ENCODE measurements around the gene MUC20. TPM values are rescaled to one million over a fixed set of nuclear protein-coding genes. Genes with fewer than 3 reads are reported as not detected.
"Not testable (repeated sequence)": the region's sequence is repeated elsewhere in the genome, so short reads cannot be mapped to it uniquely, and the experiment has no call there.

MUC20 gene
- total RNA-seq, 1 donor from 2014 or later: 0.17 TPM

DNA sequence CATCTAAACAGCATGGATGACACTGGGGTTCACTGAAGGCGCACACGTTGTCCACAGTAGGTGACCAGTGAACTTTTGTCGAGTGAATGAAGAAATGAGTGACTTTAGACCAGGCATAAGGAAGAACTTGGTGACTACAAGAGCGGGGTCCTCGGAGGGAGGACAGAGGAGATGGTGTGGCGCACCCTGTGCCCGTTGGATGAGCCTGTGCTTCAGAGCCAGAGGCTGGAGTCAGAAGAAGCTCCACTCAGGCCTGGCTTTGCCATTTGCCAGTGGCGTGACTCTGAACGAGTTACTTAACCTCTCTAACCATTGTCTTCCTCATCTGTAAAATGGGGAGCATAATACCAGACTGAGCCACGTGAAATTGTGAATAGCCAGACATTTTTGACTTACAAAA, 48.8 kb downstream of the MUC20 start:
- Histone ChIP-seq H3K4me3 (no peak overlapping the region), H2AFZ (replicated peaks) (no peak overlapping the region), H3K4me1 (no peaks in the 10 kb centered on the region), H3K27ac (no peak overlapping the region), H3K36me3 (no peaks in the 10 kb centered on the region), H3K27me3 (no peaks in the 10 kb centered on the region), H3K79me2 (ENCODE audit: low read depth) (no peaks in the 10 kb centered on the region), H3K9ac (no peak overlapping the region), H4K20me1 (ENCODE audit: low read depth) (no peaks in the 10 kb centered on the region), H3F3A (ENCODE audit: low read depth) (no peaks in the 10 kb centered on the region), H3K4me2 (no peak overlapping the region), H3K9me3 (ENCODE audit: low read depth) (no peaks in the 10 kb centered on the region)
- Mint-ChIP-seq H3K27me3 (ENCODE audit: insufficient read depth, low read depth) (no peaks in the 10 kb centered on the region), H3K4me1 (no peaks in the 10 kb centered on the region), H3K36me3 (no peaks in the 10 kb centered on the region), H3K27ac (no peak overlapping the region), H3K9me3 (peaks cover 6% of the 10 kb centered on the region), H3K4me3 (no peak overlapping the region)
- no peak for TF ChIP-seq EZH2 (IDR thresholded peaks at IDR 0.05)
- TF ChIP-seq EZH2phosphoT487 (IDR thresholded peaks at IDR 0.05): no peak
- TF ChIP-seq, protein P1, sequence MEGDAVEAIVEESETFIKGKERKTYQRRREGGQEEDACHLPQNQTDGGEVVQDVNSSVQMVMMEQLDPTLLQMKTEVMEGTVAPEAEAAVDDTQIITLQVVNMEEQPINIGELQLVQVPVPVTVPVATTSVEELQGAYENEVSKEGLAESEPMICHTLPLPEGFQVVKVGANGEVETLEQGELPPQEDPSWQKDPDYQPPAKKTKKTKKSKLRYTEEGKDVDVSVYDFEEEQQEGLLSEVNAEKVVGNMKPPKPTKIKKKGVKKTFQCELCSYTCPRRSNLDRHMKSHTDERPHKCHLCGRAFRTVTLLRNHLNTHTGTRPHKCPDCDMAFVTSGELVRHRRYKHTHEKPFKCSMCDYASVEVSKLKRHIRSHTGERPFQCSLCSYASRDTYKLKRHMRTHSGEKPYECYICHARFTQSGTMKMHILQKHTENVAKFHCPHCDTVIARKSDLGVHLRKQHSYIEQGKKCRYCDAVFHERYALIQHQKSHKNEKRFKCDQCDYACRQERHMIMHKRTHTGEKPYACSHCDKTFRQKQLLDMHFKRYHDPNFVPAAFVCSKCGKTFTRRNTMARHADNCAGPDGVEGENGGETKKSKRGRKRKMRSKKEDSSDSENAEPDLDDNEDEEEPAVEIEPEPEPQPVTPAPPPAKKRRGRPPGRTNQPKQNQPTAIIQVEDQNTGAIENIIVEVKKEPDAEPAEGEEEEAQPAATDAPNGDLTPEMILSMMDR (IDR thresholded peaks at IDR 0.05): no peak
- no peak for DNase-seq (ENCODE audit: low spot score)

DNA sequence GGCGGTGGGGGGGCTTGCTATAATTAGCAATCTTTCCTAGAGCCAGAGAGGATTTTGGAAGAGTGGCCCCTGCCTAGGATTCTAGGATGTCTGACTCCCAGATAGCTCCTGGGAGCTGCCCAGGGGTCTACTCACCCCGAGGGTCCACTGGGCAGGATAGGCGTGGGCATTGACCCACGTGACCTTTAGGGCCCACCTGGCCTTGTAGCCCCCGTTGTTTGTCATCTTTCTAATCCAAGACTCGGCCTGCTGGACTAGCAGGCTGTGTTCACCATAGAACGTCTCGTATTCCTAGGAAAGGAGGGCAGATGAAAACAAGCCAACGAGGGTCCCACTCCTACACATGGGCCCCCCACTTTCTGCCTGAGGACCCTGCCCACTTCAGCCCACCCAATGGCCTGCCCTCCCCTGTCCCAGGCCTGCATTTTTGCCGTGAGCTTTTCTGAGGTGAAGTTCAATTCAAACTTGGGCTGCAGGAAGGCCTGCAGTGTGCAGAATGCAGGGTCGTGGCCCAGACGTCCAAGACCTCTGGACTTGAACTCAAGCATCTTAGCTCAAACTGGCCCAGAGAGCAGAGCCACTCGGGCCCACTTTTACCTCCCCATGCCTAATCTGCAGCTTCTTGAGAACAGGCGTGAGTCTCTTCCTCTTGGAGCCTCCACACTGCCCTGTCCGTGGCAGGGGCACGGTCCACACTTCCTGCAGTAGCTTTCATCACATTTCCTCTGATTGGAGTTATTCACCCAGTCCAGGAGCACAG, 49.5 kb downstream of the MUC20 start:
- H3K4me3 ChIP-seq: no peak overlapping the region

DNA sequence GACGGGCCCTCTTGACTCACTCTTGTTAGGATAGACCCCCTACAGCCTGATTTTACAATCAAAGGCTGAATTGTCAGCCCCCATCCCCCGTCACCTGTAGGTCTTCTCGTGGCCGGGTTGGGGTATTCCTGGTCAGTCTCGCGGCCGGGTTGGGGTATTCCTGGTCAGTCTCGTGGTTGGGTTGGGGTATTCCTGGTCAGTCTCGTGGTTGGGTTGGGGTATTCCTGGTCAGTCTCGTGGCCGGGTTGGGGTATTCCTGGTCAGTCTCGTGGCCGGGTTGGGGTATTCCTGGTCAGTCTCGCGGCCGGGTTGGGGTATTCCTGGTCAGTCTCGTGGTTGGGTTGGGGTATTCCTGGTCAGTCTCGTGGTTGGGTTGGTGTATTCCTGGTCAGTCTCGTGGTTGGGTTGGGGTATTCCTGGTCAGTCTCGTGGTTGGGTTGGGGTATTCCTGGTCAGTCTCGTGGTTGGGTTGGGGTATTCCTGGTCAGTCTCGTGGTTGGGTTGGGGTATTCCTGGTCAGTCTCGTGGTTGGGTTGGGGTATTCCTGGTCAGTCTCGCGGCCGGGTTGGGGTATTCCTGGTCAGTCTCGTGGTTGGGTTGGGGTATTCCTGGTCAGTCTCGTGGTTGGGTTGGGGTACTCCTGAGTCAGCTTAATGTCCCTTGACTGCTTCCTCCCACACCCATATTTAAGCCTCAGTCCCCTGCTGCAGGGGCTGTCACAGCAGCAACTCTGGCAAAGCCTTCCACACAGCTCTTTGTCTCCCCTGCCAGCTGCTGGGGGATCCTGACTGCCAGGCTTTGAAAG, 50.3 kb downstream of the MUC20 start:
- not testable (repeated sequence) for H3K4me1 Mint-ChIP-seq; H3K27me3 Mint-ChIP-seq (ENCODE audit: insufficient read depth, low read depth); H3K4me3 Mint-ChIP-seq; H3K79me2 ChIP-seq (ENCODE audit: low read depth); H3K9me3 Mint-ChIP-seq; H3K4me1 ChIP-seq; H3K4me3 ChIP-seq; H3K9me3 ChIP-seq (ENCODE audit: low read depth); H3K36me3 Mint-ChIP-seq; H3K36me3 ChIP-seq; DNase-seq (ENCODE audit: low spot score); H2AFZ ChIP-seq (replicated peaks); H3K27ac ChIP-seq; H3K4me2 ChIP-seq; H4K20me1 ChIP-seq (ENCODE audit: low read depth); H3K27me3 ChIP-seq; H3K27ac Mint-ChIP-seq; H3K9ac ChIP-seq; H3F3A ChIP-seq (ENCODE audit: low read depth)

More for the DNA sequence above, 49.5 kb downstream of the MUC20 start:
- H3K79me2 ChIP-seq (ENCODE audit: low read depth): no peaks in the 10 kb centered on the region
- no peaks in the 10 kb centered on the region for H3K27me3 ChIP-seq
- Mint-ChIP-seq H3K9me3 (peaks cover 6% of the 10 kb centered on the region), H3K27ac (no peak overlapping the region), H3K36me3 (no peaks in the 10 kb centered on the region), H3K4me1 (no peaks in the 10 kb centered on the region), H3K4me3 (no peak overlapping the region), H3K27me3 (ENCODE audit: insufficient read depth, low read depth) (no peaks in the 10 kb centered on the region)
- TF ChIP-seq, protein P1 (IDR thresholded peaks at IDR 0.05): no peak
- TF ChIP-seq EZH2phosphoT487 (IDR thresholded peaks at IDR 0.05): no peak
- H2AFZ ChIP-seq (replicated peaks): no peak overlapping the region
- no peak overlapping the region for H3K4me2 ChIP-seq
- H3K27ac ChIP-seq: no peak overlapping the region
- H3F3A ChIP-seq (ENCODE audit: low read depth): no peaks in the 10 kb centered on the region
- no peak overlapping the region for H3K9ac ChIP-seq
- DNase-seq (ENCODE audit: low spot score): no peak
- H3K4me1 ChIP-seq: no peaks in the 10 kb centered on the region
- H4K20me1 ChIP-seq (ENCODE audit: low read depth): no peaks in the 10 kb centered on the region
- no peaks in the 10 kb centered on the region for H3K36me3 ChIP-seq
- no peaks in the 10 kb centered on the region for H3K9me3 ChIP-seq (ENCODE audit: low read depth)
